ENCODE data around the gene TBC1D9. TPM values are rescaled to one million over a fixed set of nuclear protein-coding genes. Genes with fewer than 3 reads are reported as not detected.

TBC1D9 gene
- total RNA-seq, 1 donor from 2014 or later = 54.2 TPM

DNA sequence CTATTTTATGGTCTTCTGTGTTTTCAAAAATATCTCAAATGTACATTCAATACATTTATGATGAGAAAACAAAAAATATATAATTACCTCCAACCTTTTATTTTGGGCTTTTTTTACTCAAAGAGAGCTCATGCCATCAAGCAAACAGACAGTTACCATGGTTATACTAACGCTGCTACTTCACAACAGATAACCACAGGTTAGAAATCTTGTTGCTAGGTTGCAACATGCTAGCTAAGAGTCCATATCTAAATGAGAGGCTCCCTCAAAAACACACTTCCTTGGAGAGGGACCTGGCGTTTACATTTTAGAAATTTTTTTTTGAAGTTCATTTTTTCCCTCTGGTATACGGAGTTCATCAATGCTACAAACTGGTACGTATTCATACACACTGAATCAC, 44.3 kb downstream of the TBC1D9 start:
- peaks cover 5% of the 10 kb centered on the region for H3K9me3 Mint-ChIP-seq
- no peak for TF ChIP-seq CTCF (IDR thresholded peaks at IDR 0.05; ENCODE audit: unreplicated experiment)
- H3K27me3 Mint-ChIP-seq (ENCODE audit: low read depth) = no peaks in the 10 kb centered on the region
- H3K27ac Mint-ChIP-seq = peak overlapping the region; percentile 81
- H3K36me3 Mint-ChIP-seq = peaks cover 13% of the 10 kb centered on the region
- H3K4me3 Mint-ChIP-seq = no peak overlapping the region
- H3K4me1 Mint-ChIP-seq = peaks cover 44% of the 10 kb centered on the region
- no peak for DNase-seq (ENCODE audit: low spot score in 2 of 2, unreplicated experiment in 2 of 2)

- H3K27ac Mint-ChIP-seq = peak overlapping the region; percentile 59
- H3K27me3 Mint-ChIP-seq (ENCODE audit: low read depth) = no peaks in the 10 kb centered on the region
- DNase-seq (ENCODE audit: low spot score in 2 of 2, unreplicated experiment in 2 of 2) = no peak
- peaks cover 13% of the 10 kb centered on the region for H3K36me3 Mint-ChIP-seq
- no peak overlapping the region for H3K4me3 Mint-ChIP-seq
- peaks cover 5% of the 10 kb centered on the region for H3K9me3 Mint-ChIP-seq
- TF ChIP-seq CTCF (IDR thresholded peaks at IDR 0.05; ENCODE audit: unreplicated experiment) = no peak
- peaks cover 41% of the 10 kb centered on the region for H3K4me1 Mint-ChIP-seq
Measured at GRCh38 chr4:140710908-140711622, 45.1 kb downstream of the TBC1D9 start.

DNA sequence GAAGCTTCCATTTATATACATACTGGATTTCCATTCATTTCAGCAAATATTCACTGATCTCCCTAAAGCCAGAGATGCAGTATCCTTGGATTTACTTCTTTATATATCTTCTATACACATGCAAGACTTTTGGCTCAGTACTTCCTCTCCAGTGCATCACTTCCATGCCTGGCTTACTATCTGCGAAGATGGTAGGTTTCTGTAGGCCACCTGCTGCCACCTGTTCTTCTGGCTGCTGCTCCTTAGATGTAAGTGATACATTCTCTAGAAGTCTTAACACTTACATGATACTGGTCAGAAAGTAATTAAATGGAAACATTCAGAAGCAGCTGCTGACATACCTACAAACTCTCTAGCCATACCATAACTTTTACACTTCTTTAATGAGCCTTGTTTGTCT, 48.9 kb downstream of the TBC1D9 start:
- Mint-ChIP-seq H3K4me1 (peaks cover 49% of the 10 kb centered on the region), H3K27ac (no peak overlapping the region), H3K27me3 (ENCODE audit: low read depth) (no peaks in the 10 kb centered on the region), H3K9me3 (peaks cover 5% of the 10 kb centered on the region), H3K4me3 (no peak overlapping the region), H3K36me3 (peaks cover 13% of the 10 kb centered on the region)
- TF ChIP-seq CTCF (IDR thresholded peaks at IDR 0.05; ENCODE audit: unreplicated experiment) = no peak
- DNase-seq (ENCODE audit: low spot score in 2 of 2, unreplicated experiment in 2 of 2) = no peak

GRCh38 chr4:140706665-140707064, 49.5 kb downstream of the TBC1D9 start:
- Mint-ChIP-seq H3K4me3 (no peak overlapping the region), H3K36me3 (peaks cover 16% of the 10 kb centered on the region), H3K9me3 (peaks cover 5% of the 10 kb centered on the region), H3K27me3 (ENCODE audit: low read depth) (no peaks in the 10 kb centered on the region), H3K4me1 (peaks cover 52% of the 10 kb centered on the region), H3K27ac (no peak overlapping the region)
- DNase-seq (ENCODE audit: low spot score in 2 of 2, unreplicated experiment in 2 of 2) = no peak
- TF ChIP-seq CTCF (IDR thresholded peaks at IDR 0.05; ENCODE audit: unreplicated experiment) = no peak

- no peak for TF ChIP-seq CTCF (IDR thresholded peaks at IDR 0.05; ENCODE audit: unreplicated experiment)
- Mint-ChIP-seq H3K4me1 (peaks cover 54% of the 10 kb centered on the region), H3K27me3 (ENCODE audit: low read depth) (no peaks in the 10 kb centered on the region), H3K36me3 (peaks cover 20% of the 10 kb centered on the region), H3K9me3 (peaks cover 5% of the 10 kb centered on the region), H3K27ac (no peak overlapping the region), H3K4me3 (no peak overlapping the region)
- DNase-seq (ENCODE audit: low spot score in 2 of 2, unreplicated experiment in 2 of 2) = no peak
Measured at GRCh38 chr4:140706276-140706625, 49.9 kb downstream of the TBC1D9 start.

Measured in mesothelial cell of epicardium (in vitro differentiated cells).